Tibial artery (tissue), 4 donors: ENCODE results near the gene ZNRF3.

Experiments used
- DNase-seq, 2 donors: peaks; one replicate each; pipeline ENCODE4 v3.0.0-alpha.2; 2019
- H3K27ac ChIP-seq, 2 donors: fragments of 200-600 bp; sonication (generic) in 1 of 2; 1 replicate in 1 of 2; 2 replicates in 1 of 2; pipeline ENCODE4 v1.5.1; 2018 to 2019; ENCODE audit warnings: mild to moderate bottlenecking in 1 of 2
- H3K27me3 ChIP-seq, 2 donors: fragments of 200-600 bp; sonication (generic) in 1 of 2; one replicate each; pipeline versions ENCODE4 v1.5.1 to v1.6.0; 2016 to 2019
- H3K36me3 ChIP-seq, 3 donors: fragments of 200-600 bp; sonication (generic) in 2 of 3; one replicate each; pipeline ENCODE4 v1.5.1; 2016 to 2019; ENCODE audit warnings: mild to moderate bottlenecking in 2 of 3
- H3K4me1 ChIP-seq, 4 donors: fragments of 200-600 bp; sonication (generic) in 2 of 4; 1 replicate in 3 of 4; 2 replicates in 1 of 4; pipeline ENCODE4 v1.5.1; 2016 to 2019
- H3K4me3 ChIP-seq, 2 donors: fragments of 200-600 bp; sonication (generic) in 1 of 2; 1 replicate in 1 of 2; 2 replicates in 1 of 2; pipeline ENCODE4 v1.5.1; 2018 to 2019; ENCODE audit warnings: mild to moderate bottlenecking in 2 of 2
- H3K9me3 ChIP-seq, 3 donors: fragments of 200-600 bp; sonication (generic) in 1 of 3; one replicate each; pipeline ENCODE4 v1.5.1; 2016 to 2019
- CTCF ChIP-seq, 2 experiments: fragments of 200-600 bp in 1 of 2; fragments of 450-650 bp in 1 of 2; IDR thresholded peaks; one replicate each; pipeline ENCODE4 v1.5.1; 2017 to 2019; ENCODE audit warnings: antibody characterized with exemption in 2 of 2, mild to moderate bottlenecking in 1 of 2, moderate library complexity in 1 of 2
- intact Hi-C: fragments of 100-400 bp; cut with DNase I; formaldehyde crosslinking; loops from one replicate; pipeline ENCODE4 v1.15.0; 2023; ENCODE audit warnings: low total_unique reads

The ZNRF3 gene

GRCh38 chr22:28940441-28940840, 57.1 kb downstream of the ZNRF3 start:
- Histone ChIP-seq H3K36me3 (no peaks in the 10 kb centered on the region), H3K9me3 (no peaks in the 10 kb centered on the region), H3K4me1 (peaks cover 0 to 34% (median 5%) of the 10 kb centered on the region in 4 donors), H3K27me3 (no peaks in the 10 kb centered on the region), H3K27ac (peak overlapping the region in 1 of 2 donors; percentile 52), H3K4me3 (no peak overlapping the region)
- DNase-seq: no peak
- TF ChIP-seq CTCF (IDR thresholded peaks at IDR 0.05): no peak
- intact Hi-C loops: no loop called here

GRCh38 chr22:28942333-28942732, 59.0 kb downstream of the ZNRF3 start:
- H3K27ac ChIP-seq: no peak overlapping the region
- no peaks in the 10 kb centered on the region for H3K9me3 ChIP-seq
- DNase-seq: no peak
- no peak overlapping the region for H3K4me3 ChIP-seq
- intact Hi-C loops: no loop called here
- H3K27me3 ChIP-seq: no peaks in the 10 kb centered on the region
- H3K4me1 ChIP-seq: peaks cover 0 to 30% (median 5%) of the 10 kb centered on the region in 4 donors
- H3K36me3 ChIP-seq: no peaks in the 10 kb centered on the region
- no peak for TF ChIP-seq CTCF (IDR thresholded peaks at IDR 0.05)

GRCh38 chr22:28942801-28943500, 59.6 kb downstream of the ZNRF3 start:
- H3K9me3 ChIP-seq: no peaks in the 10 kb centered on the region
- no peak for TF ChIP-seq CTCF (IDR thresholded peaks at IDR 0.05)
- H3K27me3 ChIP-seq: no peaks in the 10 kb centered on the region
- DNase-seq: no peak
- H3K4me3 ChIP-seq: no peak overlapping the region
- H3K36me3 ChIP-seq: no peaks in the 10 kb centered on the region
- intact Hi-C loops: no loop called here
- peaks cover 0 to 30% (median 5%) of the 10 kb centered on the region in 4 donors for H3K4me1 ChIP-seq
- H3K27ac ChIP-seq: no peak overlapping the region

- no peaks in the 10 kb centered on the region for H3K27me3 ChIP-seq
- H3K36me3 ChIP-seq: no peaks in the 10 kb centered on the region
- H3K27ac ChIP-seq: no peak overlapping the region
- intact Hi-C loops: no loop called here
- peaks cover 0 to 30% (median 5%) of the 10 kb centered on the region in 4 donors for H3K4me1 ChIP-seq
- peak in 1 of 2 donors; percentile 50 for DNase-seq
- H3K9me3 ChIP-seq: no peaks in the 10 kb centered on the region
- TF ChIP-seq CTCF (IDR thresholded peaks at IDR 0.05): no peak
- no peak overlapping the region for H3K4me3 ChIP-seq
Observed at GRCh38 chr22:28943501-28943879, 60.1 kb downstream of the ZNRF3 start.

GRCh38 chr22:28947125-28947524, 63.8 kb downstream of the ZNRF3 start:
- Histone ChIP-seq H3K36me3 (no peaks in the 10 kb centered on the region), H3K9me3 (no peaks in the 10 kb centered on the region), H3K27me3 (no peaks in the 10 kb centered on the region), H3K27ac (no peak overlapping the region), H3K4me1 (peaks cover 0 to 42% (median 17%) of the 10 kb centered on the region in 4 donors), H3K4me3 (no peak overlapping the region)
- no peak for TF ChIP-seq CTCF (IDR thresholded peaks at IDR 0.05)
- DNase-seq: no peak
- intact Hi-C loops: no loop called here
